Measurements from ENCODE around the gene GPR137. TPM values are rescaled to one million over a fixed set of nuclear protein-coding genes. Genes with fewer than 3 reads are reported as not detected.

Gene GPR137
- total and polyA plus RNA-seq, 10 of the 15 experiments (the other 5 are each of a cell fraction or from before 2014, with no cell fraction given), result 0.37 to 29.2 (median 13.8) TPM

- FAIRE-seq (no peak), DNase-seq (ENCODE audit: low read depth, low spot score) (no peak), ATAC-seq (no peak)
- no peak overlapping the region for H3K4me3 ChIP-seq
- 0 out of 2 replicates have a peak, but pooled peaks cover 2% of the 10 kb centered on the region for H3K4me1 ChIP-seq (ENCODE audit: control insufficient read depth, insufficient read depth, low read length)
- WGBS (ENCODE audit: insufficient coverage, insufficient replicate concordance, low lambda C conversion rate, missing lambda C conversion rate), result 82% methylated on average over 17 of the region's 17 CpGs
- in situ Hi-C loops (cut with MboI), result no loop called here
- ChIA-PET POLR2A (no interaction called here), RAD21 (ENCODE audit: unreplicated experiment) (interaction anchor here (0.6 kb wide), 1 partner anchor 25 kb away, joined by 3 read pairs; no protein-coding TSS in a partner anchor), SMC1A (ENCODE audit: uncharacterized antibody, unreplicated experiment) (interaction anchor here (1.8 kb wide), 1 partner anchor 27 kb away, joined by 7 read pairs; no protein-coding TSS in a partner anchor), CTCF (interaction anchor here (0.9 to 3.5 kb wide), 3 partner anchors 14 to 28 kb away, joined by 3 to 10 read pairs (median 8); no protein-coding TSS in a partner anchor)
- H3K4me2 ChIP-seq (ENCODE audit: control insufficient read depth, insufficient read depth), result no peak overlapping the region
- H4K20me1 ChIP-seq (ENCODE audit: control insufficient read depth, insufficient read depth), result no peaks in the 10 kb centered on the region; the same call in 1 of the 2 replicates
- H3K36me3 ChIP-seq (ENCODE audit: control insufficient read depth in 2 of 2, insufficient read depth in 2 of 2, low read length in 1 of 2), result peaks cover 0 to 3% of the 10 kb centered on the region in 2 experiments; a peak in 1 of 4 replicates
- no peaks in the 10 kb centered on the region for H3K27me3 ChIP-seq (replicated peaks in 1 of 2; ENCODE audit: control insufficient read depth in 2 of 2, insufficient read depth in 2 of 2, low read length in 1 of 2)
- H3K9me3 ChIP-seq (replicated peaks; ENCODE audit: control insufficient read depth, insufficient read depth, low read length), result no peaks in the 10 kb centered on the region
- no peak overlapping the region for H2AFZ ChIP-seq (ENCODE audit: control insufficient read depth, low read depth, low read length)
- H3K79me2 ChIP-seq (ENCODE audit: control insufficient read depth, insufficient read depth, low read length), result peaks cover 6% of the 10 kb centered on the region
- BruUV-seq (replicated peaks), result no TSS peak
- intact Hi-C loops (cut with micrococcal nuclease; ENCODE audit: unreplicated experiment), result no loop called here
- H3K27ac ChIP-seq (ENCODE audit: control insufficient read depth, insufficient read depth), result no peak overlapping the region
- H3K9ac ChIP-seq (ENCODE audit: control insufficient read depth, insufficient read depth, low read length), result no peak overlapping the region
- TF ChIP-seq TAF1 (IDR thresholded peaks at IDR 0.05; ENCODE audit: borderline replicate concordance, low read depth, low read length) (no peak), STAT3 (IDR thresholded peaks at IDR 0.05; ENCODE audit: low read depth, low read length) (no peak), NBN (IDR thresholded peaks at IDR 0.05) (no peak), ZNF217 (IDR thresholded peaks at IDR 0.05) (no peak), ZBTB40 (IDR thresholded peaks at IDR 0.05; ENCODE audit: borderline replicate concordance) (no peak), ZNF384 (IDR thresholded peaks at IDR 0.05; ENCODE audit: borderline replicate concordance, low read depth, low read length) (no peak), IKZF2 (IDR thresholded peaks at IDR 0.05) (no peak), STAT1 (conservative IDR thresholded peaks at IDR 0.05) (no peak), GABPA (IDR thresholded peaks at IDR 0.05; ENCODE audit: low read depth) (no peak), MLLT1 (IDR thresholded peaks at IDR 0.05) (no peak), IKZF1 (conservative IDR thresholded peaks at IDR 0.05) (no peak), USF1 (IDR thresholded peaks at IDR 0.05; ENCODE audit: borderline replicate concordance, extremely low read length, insufficient read depth, low read depth, low read length) (no peak), HDGF (IDR thresholded peaks at IDR 0.05) (no peak), ASH2L (IDR thresholded peaks at IDR 0.05; ENCODE audit: borderline replicate concordance, low read depth) (no peak), SPI1 (IDR thresholded peaks at IDR 0.05; ENCODE audit: borderline replicate concordance, insufficient read depth, low read depth, low read length) (no peak)
Measured at GRCh38 chr11:64276653-64277431, 8.8 kb upstream of the GPR137 start.
